ENCODE results near the gene CACNB3.
A peak's percentile ranks its signal among the peaks of the same experiment; 100 is the strongest.
"Not testable (repeated sequence)": the region's sequence is repeated elsewhere in the genome, so short reads cannot be mapped to it uniquely, and the experiment has no call there.

CACNB3 gene

DNA sequence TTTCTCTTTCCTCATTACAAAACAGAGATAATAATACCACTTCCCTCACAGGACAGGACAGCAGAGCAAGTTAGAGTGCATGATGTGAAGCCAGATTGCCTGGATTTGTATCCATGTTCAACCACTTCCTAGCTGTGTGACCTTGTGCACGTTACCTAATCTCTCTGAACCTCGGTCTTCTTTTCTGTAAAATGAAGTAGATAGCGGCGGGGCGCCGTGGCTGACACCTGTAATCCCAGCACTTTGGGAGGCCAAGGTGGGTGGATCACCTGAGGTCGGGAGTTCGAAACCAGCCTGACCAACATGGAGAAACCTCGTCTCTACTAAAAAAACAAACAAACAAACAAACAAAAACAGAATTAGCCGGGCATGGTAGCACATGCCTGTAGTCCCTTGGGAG lies 36.6 kb downstream of the CACNB3 start:
- DNase-seq (ENCODE audit: low read depth in 2 of 2), result not testable (repeated sequence)

DNA sequence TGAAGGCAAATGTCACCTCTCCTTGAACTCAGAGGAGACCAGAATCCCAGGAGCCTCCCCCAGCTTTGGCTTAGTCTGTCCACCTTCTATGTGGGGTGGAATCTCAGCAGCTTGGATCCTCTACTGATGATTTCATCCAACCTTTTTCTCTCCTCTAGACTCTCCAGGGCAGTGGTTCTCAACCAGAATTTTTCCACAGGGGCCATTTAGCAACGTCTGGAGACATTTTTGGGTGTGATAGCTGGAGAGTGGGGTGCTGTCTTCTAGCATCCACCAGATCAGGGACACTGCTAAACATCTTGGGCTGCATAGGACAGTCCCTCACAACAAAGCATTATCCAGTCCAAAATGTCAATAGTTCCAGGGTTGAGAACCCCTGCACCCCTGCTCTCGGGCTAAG lies 38.1 kb downstream of the CACNB3 start:
- no peak for DNase-seq (ENCODE audit: low read depth in 2 of 2)

DNA sequence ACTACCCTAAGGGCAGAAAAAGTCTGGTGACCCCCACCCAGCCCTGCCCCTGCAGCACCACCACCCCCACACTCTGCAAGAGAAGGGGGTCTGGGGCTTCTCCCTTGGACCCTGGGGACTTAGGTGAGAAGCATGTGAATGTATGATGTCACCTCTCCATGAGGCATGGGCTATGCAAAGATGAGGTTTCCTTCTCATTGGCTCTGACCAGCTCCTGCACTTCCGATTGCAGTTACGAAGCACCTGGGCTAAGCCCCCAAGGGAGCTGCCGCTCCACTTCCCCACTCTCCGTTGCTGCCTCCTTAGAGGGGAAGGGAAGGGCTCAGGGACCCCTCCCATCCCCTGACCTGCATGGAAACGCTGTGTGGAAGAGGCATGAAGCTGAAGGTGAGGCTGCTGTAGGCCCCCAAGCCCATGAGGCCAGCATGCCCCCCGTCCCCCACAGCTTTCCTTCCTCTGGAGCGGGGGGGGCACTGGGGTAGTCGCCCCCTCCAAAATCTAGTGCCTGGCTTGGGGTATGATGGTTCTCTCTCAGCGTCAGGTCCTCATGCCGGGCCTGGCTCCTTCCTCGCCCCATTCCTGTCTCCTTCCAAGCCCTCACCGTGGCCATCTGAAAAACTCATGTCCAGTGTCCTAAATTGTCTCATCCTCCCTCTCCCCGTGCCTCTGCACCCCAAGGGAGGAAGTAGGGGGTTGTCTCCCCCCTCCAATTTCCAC lies 39.1 kb downstream of the CACNB3 start:
- DNase-seq (ENCODE audit: low read depth in 2 of 2), result no peak

DNA sequence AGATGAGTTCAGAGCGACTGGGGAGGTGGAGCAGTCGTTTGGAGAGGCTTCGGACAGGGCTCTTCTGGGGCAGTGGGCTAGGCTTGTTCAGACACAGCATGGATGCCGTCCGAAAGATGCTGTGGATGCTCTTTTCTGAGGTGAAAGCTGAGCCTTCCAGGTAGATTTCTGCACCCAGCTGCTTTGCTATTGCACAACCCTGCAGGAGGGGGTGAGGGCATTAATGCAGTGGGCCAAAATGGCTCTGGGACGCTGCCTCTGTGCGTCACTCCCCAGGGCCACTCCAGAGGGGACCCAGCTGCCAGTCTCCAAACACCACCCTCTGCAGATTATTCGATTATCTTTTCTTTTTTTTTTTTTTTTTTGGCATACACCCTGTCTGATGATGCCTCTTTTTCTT lies 39.7 kb downstream of the CACNB3 start:
- no peak for DNase-seq (ENCODE audit: low read depth in 2 of 2)

DNA sequence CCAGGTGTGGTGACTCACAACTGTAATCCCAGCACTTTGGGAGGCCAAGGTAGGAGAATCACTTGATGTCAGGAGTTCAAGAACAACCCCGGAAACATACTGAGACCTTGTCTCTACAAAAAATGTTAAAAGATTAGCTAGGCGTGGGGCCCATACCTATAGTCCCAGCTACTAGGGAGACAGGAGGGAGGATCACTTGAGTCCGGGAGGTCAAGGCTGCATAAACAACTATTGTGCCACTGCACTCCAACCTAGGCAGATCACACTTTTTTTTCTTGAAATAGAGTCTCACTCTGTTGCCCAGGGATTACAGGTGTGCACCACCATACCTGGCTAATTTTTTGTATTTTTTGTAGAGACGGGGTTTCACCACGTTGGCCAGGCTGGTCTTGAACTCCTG lies 41.3 kb downstream of the CACNB3 start:
- no peak for DNase-seq (ENCODE audit: low read depth in 2 of 2)

DNA sequence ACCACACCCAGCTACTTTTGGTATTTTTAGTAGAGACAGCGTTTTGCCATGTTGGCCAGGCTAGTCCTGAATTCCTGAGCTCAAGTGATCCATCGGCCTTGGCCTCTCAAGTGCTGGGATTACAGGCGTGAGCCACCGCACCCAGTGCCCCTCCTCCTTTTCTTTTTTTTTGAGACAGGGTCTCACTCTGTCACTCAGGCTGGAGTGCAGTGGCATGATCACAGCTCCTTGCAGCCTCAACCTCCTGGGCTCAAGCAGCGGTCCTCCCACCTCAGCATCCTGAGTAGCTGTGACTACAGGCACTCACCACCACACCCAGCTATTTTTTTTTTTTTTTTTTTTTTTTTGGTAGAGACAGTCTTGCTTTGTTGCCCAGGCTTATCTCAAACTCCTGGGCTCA lies 41.9 kb downstream of the CACNB3 start:
- not testable (repeated sequence) for DNase-seq (ENCODE audit: low read depth in 2 of 2)

DNA sequence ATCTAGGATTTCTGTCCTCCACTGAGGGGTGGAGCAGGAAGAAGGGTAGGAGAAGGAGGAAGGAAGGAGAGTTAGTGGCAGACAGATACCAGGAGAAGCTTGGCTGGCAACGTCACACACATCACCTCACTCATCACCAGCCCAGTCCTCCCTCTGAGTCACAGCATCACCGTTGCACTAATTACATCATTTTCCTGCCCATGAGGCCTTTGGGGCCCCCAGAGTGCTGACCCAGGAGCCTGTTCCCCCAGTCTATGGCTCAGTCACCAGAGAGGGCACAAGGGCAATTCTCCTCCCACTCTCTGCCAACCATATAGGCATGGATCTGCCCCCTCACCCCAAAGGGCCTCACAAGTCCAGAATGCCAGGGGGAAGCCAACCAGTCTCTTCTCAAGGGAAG lies 42.8 kb downstream of the CACNB3 start:
- no peak for DNase-seq (ENCODE audit: low read depth in 2 of 2)

DNA sequence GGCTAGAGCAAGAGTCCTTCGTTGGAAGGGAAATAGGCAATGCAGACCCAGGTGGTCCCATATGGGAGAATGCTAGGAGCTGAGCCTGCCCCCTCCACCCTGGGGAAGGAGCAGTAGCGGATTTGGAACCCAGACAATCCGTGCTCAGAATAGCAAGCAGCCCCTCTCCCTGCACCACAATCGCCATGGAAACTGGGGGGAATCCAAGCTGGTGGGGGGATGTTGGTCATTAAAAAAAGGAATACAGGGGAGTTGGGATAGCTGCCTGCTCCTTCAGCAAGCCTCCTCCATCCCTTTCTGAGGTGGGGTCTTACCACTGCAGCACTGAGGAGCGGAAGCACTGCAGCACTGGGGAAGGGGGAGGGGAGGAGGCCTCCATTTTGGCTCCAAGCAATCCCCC lies 44.5 kb downstream of the CACNB3 start:
- DNase-seq (ENCODE audit: low read depth in 2 of 2), result no peak

DNA sequence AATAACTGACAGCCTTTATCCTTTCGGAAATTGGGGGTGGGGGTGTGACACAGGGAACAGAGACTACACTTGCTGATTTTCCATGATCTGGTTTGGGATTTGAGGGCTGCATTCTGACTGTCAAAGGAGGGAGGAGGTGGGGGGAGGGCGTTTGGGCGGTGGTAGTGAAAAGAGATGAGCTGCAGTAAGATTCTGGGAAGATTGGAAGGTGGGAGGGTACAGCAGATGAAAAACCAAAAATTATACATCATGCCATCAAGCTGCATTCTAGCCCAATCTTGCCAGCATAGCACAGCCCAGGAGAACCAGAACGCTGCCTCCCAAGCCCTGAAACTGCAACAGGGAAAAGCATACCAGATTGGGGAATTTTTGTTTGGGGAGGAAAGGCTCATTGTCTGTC lies 45.0 kb downstream of the CACNB3 start:
- DNase-seq (ENCODE audit: low read depth in 2 of 2), result no peak

DNA sequence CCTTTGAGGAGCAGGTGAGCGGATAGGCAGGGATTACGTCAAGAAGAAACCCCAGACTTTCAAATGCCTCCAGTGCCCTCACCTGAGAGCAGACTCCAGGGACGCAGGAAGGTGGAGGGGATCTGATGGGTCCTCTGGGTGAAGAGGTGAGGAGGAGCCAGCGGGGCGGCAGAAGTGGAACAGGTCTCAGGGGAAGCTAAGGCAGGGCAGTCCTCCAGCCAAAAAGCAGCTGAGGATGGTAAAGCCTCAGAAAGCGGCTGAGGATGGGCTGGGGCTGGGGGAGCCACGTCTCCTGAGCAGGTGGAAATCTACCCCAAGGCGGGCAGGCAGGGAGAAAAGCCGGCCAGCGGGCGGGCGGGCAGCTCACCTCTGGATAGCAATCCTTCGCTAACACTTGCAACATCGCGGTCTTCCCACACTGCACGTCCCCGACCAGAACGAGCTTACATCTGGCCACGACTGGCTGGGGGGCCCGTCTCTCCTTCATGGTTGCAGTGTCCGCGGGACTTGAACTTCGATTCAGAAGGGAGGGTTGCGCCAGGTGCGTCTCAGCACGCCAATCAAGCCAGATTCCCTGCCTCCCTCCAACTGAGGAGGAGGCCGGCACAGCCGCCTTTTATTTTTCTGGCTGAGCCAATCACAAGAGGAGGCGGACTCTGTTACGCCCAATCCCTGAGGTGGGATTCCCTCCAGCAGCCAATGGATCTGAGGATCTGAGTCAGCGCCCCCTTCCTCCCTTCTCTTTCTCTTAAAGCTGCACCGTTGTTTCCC lies 47.2 kb downstream of the CACNB3 start, which contains the start of gene RND1:
RND1 (minus strand) TSS at position 590 of the 771 bp plus-strand sequence; CDS start at position 487, 103 bp downstream.
- DNase-seq (ENCODE audit: low read depth in 2 of 2), result peak; percentile 58 to 73

DNA sequence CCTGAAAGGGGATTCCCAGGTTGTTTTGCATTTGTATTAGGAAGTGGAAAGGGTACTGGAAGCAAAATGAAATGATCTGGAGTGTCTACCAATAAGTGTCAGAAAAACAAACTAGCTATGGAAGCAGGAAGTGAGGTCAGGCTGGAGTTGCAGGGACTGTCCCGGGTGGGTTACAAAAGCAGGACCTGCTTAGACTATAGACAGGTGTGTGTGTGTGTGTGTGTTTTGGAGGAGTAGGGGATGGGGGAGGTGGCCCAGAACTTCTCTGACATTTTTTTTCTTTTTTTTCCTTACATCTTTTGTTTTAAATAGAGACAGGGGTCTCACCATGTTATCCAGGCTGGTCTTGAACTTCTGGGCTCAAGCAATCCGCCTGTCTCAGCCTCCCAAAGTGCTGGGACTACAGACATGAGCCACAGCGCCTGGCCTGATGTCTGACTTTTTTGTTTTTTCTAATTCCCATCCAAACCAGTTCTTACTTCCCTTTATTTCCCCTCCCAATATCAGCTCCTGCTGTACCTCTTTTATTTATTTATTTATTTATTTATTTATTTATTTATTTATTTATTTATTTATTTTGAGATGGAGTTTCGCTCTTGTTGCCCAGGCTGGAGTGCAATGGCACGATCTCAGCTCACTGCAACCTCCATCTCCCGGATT lies 47.9 kb downstream of the CACNB3 start:
- no peak for DNase-seq (ENCODE audit: low read depth in 2 of 2)

DNA sequence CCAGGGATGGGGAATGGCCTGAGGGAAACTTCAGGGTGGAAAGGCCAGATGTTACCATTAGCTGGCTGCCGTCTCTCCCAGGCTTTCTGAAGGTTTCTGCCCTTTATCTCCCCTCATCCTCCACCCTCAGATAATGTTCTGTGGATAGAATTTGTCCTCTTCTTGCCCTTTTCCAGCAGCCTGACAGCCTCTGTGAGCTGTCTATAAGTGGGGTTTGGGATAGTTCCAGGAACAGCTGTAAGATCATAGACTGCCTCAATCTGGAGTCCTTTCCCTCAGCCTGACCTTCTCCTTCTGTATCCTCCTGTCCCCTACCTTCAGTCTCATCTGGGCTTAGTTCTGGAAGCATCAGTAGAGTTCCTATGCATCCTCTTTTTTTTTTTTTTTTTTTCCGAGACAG lies 50.2 kb downstream of the CACNB3 start:
- no peak for DNase-seq (ENCODE audit: low read depth in 2 of 2)

DNA sequence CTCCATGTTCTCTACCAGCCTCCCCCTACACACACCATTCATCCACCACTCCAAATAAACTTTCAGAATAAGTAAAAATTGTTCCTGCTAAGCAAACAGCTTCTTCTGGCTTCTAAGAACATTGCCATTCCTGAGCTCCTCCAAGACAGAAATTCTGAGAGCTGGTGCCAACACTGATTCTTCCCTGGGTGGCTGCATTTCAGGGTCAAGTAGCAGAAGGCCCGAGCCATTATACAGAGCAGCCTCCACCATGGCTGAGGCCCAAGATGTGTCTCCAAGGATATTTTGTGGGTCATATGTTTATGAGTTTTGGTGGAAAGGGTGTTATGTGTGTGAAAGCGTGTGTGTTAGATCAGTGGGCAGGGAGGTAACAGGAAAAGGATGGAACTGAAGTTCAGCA lies 50.9 kb downstream of the CACNB3 start:
- no peak for DNase-seq (ENCODE audit: low read depth in 2 of 2)

DNA sequence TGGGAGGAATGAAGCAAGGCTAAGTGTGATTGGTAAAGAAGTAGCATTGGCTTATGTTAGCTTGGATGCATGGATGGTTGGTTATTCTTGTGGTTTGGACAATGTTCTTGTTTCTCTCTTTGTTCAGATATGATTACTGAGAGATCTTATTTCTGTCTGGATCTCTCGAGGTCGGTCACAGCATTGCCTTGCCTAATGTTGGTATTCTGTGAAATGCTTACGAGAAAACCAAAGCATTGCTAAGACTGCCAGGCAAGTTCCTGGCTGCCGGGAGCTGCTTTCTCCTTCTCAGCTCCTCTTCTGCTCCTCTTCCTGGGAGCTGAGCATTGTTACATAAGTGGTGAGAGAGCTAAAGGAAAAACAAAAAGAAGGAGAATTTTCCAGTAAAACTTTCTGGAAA lies 54.8 kb downstream of the CACNB3 start:
- no peak for DNase-seq (ENCODE audit: low read depth in 2 of 2)

DNA sequence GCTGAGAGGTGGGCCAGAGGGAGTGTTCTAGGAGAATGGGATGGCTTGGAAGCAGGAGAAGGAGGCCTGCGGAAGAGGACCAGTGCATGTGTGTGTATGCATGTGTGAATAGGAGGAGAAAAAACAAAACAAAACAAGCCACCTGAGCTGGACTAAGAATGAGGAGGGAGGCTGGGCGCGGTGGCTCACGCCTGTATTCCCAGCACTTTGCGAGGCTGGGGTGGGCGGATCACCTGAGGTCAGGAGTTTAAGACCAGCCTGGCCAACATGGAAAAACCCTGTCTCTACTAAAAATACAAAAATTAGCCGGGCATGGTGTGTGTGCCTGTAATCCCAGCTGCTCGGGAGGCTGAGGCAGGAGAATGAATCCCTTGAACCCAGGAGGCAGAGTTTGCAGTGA lies 55.2 kb downstream of the CACNB3 start:
- DNase-seq (ENCODE audit: low read depth in 2 of 2), result not testable (repeated sequence)

DNA sequence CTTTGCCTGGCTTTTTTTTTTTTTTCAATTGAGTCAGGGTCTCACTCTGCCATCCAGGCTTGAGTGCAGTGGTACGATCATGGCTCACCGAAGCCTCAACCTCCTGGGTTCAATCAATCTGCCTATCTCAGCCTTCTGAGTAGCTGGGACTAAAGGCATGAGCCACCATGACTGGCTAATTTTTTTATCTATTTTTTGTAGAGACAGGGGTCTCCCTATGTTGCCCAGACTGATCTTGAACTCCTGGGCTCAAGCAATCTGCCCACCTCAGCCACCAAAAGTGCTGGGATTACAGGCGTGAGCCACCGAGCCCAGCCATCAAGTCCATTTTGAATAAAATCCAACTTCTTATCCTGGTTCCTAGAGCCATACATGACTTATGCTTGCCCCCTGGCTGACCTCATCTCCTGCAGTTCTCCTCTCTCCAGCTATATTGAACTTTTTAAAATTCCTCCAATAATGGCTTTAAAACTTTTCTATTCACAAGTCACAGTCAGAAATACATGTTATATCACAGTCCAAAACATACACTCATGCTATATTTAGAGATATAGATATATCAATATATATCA lies 57.7 kb downstream of the CACNB3 start:
- no peak for DNase-seq (ENCODE audit: low read depth in 2 of 2)

Measured in activated CD8-positive, alpha-beta memory T cell treated with anti-CD3 and anti-CD28 coated beads for 4 hours (primary cell).